ENCODE data around the gene TRPM6.

- no peak for TF ChIP-seq TAF1 (IDR thresholded peaks at IDR 0.05; ENCODE audit: borderline replicate concordance, low read depth, low read length)
- TF ChIP-seq POLR2A (IDR thresholded peaks at IDR 0.05; ENCODE audit: low read depth, low read length), result no peak
Observed at GRCh38 chr9:74800226-74800625, 87.5 kb downstream of the TRPM6 start.
